ENCODE measurements around the gene B3GNT4. TPM values are rescaled to one million over a fixed set of nuclear protein-coding genes. Genes with fewer than 3 reads are reported as not detected.

The B3GNT4 gene
- total and polyA plus RNA-seq, 2 donors (not counting 3 experiments of a cell fraction or from before 2014, with no cell fraction given): 0.11 to 0.31 TPM

GRCh38 chr12:122166422-122167349, 36.8 kb upstream of the B3GNT4 start:
- Histone ChIP-seq H3K4me2 (ENCODE audit: insufficient read depth, low read length) (no peak overlapping the region), H3K27me3 (ENCODE audit: control insufficient read depth in 2 of 2, insufficient read depth in 2 of 2, low read length in 2 of 2) (peaks cover 0 to 3% of the 10 kb centered on the region in 2 experiments), H3K4me1 (ENCODE audit: control insufficient read depth, extremely low read depth, insufficient read depth, low read length) (no peaks in the 10 kb centered on the region), H4K20me1 (replicated peaks; ENCODE audit: control insufficient read depth, extremely low read depth, insufficient read depth, low read length) (no peaks in the 10 kb centered on the region), H3K79me2 (ENCODE audit: control insufficient read depth, insufficient read depth, low read length) (no peaks in the 10 kb centered on the region), H3K9ac (replicated peaks; ENCODE audit: extremely low read depth, insufficient read depth, low read length) (no peak overlapping the region), H2AFZ (ENCODE audit: low read depth, low read length) (no peak overlapping the region), H3K36me3 (ENCODE audit: control insufficient read depth in 2 of 2, extremely low read depth in 1 of 2, insufficient read depth in 2 of 2, low read length in 2 of 2) (no peaks in the 10 kb centered on the region), H3K9me3 (replicated peaks; ENCODE audit: control insufficient read depth, insufficient read depth, low read length) (no peaks in the 10 kb centered on the region), H3K9me1 (replicated peaks; ENCODE audit: control insufficient read depth, extremely low read depth, insufficient read depth, low read length) (no peaks in the 10 kb centered on the region), H3K27ac (ENCODE audit: insufficient read depth, low read depth, low read length) (no peak overlapping the region), H3K4me3 (replicated peaks in 1 of 3; ENCODE audit: insufficient read depth in 1 of 3, low read depth in 1 of 3, low read length in 3 of 3) (no peak overlapping the region)
- ChIA-PET POLR2A (no interaction called here), CTCF (interaction anchor here (0.9 to 1.8 kb wide), 2 partner anchors 24 to 36 kb away, joined by 3 to 8 read pairs; no protein-coding TSS in a partner anchor)
- no TSS peak for BruUV-seq (replicated peaks)
- DNase-seq (ENCODE audit: low read depth, low spot score) (no peak), FAIRE-seq (no peak)
- dilution Hi-C loops (cut with MboI; ENCODE audit: extremely low pct_ligation_motif_present, low sequenced_read_pairs) (no loop called here), intact Hi-C loops (cut with micrococcal nuclease) (no loop called here)
- no peak for TF ChIP-seq POLR2A (IDR thresholded peaks at IDR 0.05; ENCODE audit: low read depth, low read length)
- TF ChIP-seq JUN (IDR thresholded peaks at IDR 0.05; ENCODE audit: borderline replicate concordance, insufficient read depth, insufficient read length, low read depth): no peak
- TF ChIP-seq MYC (IDR thresholded peaks at IDR 0.05; ENCODE audit: low read depth, low read length): no peak
- TF ChIP-seq GATA2 (IDR thresholded peaks at IDR 0.05; ENCODE audit: insufficient read depth, insufficient read length, low read depth, low read length): no peak
- no peak for TF ChIP-seq FOS (IDR thresholded peaks at IDR 0.05; ENCODE audit: borderline replicate concordance, insufficient read depth, low read length)
- TF ChIP-seq MAX (IDR thresholded peaks at IDR 0.05; ENCODE audit: insufficient read depth, insufficient read length): no peak
- no peak for TF ChIP-seq CTCF (IDR thresholded peaks at IDR 0.05; ENCODE audit: extremely low read depth in 1 of 2, insufficient read depth in 1 of 2, low read depth in 1 of 2, low read length in 2 of 2)
- no peak for TF ChIP-seq POLR2AphosphoS5 (IDR thresholded peaks at IDR 0.05; ENCODE audit: insufficient read depth, low read depth, low read length)
- TF ChIP-seq EZH2 (IDR thresholded peaks at IDR 0.05; ENCODE audit: borderline replicate concordance, low read depth, low read length, severe bottlenecking): no peak
